Lower leg skin (tissue), 4 donors: ENCODE measurements around the gene CDO1. TPM values are rescaled to one million over a fixed set of nuclear protein-coding genes. Genes with fewer than 3 reads are reported as not detected.

Experiments
- DNase-seq, 2 donors: peaks; one replicate each; pipeline ENCODE4 v3.0.0-alpha.2; 2019; ENCODE audit warnings: low spot score in 2 of 2
- H3K4me3 ChIP-seq: fragments of 200-600 bp; sonication (generic); 2 replicates; pipeline ENCODE4 v1.5.1; 2017; ENCODE audit warnings: mild to moderate bottlenecking, low read depth; ENCODE audit not compliant: poor library complexity, severe bottlenecking
- CTCF ChIP-seq, 3 donors: fragments of 450-650 bp; IDR thresholded peaks; one replicate each; pipeline ENCODE4 v1.5.1; 2016; ENCODE audit warnings: antibody characterized with exemption in 3 of 3, mild to moderate bottlenecking in 3 of 3, moderate library complexity in 2 of 3
- POLR2A ChIP-seq, 2 donors: fragments of 450-650 bp; IDR thresholded peaks; one replicate each; pipeline ENCODE4 v1.6.1; 2016 to 2017; ENCODE audit warnings: antibody characterized with exemption in 2 of 2, mild to moderate bottlenecking in 1 of 2, moderate library complexity in 1 of 2
- WGBS, 2 donors: methylation state at CpG; one replicate each; pipeline ENCODE4 v1.1.5; 2018; 5-methylcytosine and 5-hydroxymethylcytosine counted together
- intact Hi-C: fragments of 100-400 bp; cut with DNase I; formaldehyde crosslinking; loops from one replicate; pipeline ENCODE4 v1.15.0; 2023; ENCODE audit warnings: low total_unique reads
- total RNA-seq, 4 donors: library from RNA; depleted of rRNA; stranded (reverse); fragments of >200 nt; gene quantifications; one replicate each; pipeline ENCODE4 v1.1.0, GENCODE V29; 2016

CDO1 gene
- total RNA-seq, 4 donors from 2014 or later, result 3.5 to 17.9 (median 8.9) TPM

DNA sequence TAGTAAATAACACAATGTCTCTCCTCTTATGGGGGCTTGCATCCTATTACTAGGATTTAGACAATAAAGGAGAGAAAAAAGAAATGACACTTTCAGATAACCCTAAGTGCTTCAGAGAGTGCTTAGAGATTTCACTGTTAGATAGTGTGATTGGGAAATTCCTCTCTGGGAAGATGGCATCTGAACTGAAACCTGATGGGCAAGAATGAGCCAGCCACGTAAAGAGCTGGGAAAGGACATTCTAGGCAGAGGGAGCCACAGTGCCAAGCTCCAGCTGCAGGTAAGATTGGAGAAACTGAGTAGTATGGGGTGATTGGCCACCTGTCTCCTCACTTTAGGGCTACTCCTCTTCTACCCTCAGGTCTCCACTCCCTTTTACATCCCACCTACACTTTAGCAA lies 14.5 kb downstream of the CDO1 start:
- WGBS, 2 donors, result 32 to 36% methylated on average over 1 of the region's 1 CpG
- no peak overlapping the region for H3K4me3 ChIP-seq

GRCh38 chr5:115801152-115801551 lies 15.3 kb downstream of the CDO1 start:
- TF ChIP-seq POLR2A (IDR thresholded peaks at IDR 0.05) (no peak), CTCF (IDR thresholded peaks at IDR 0.05) (no peak)
- 88 to 97% methylated on average over 2 of the region's 2 CpGs for WGBS, 2 donors
- intact Hi-C loops, result no loop called here
- no peak for DNase-seq
- no peak overlapping the region for H3K4me3 ChIP-seq

More for the DNA sequence above, 14.5 kb downstream of the CDO1 start:
- no peak for TF ChIP-seq POLR2A (IDR thresholded peaks at IDR 0.05)
- no peak for TF ChIP-seq CTCF (IDR thresholded peaks at IDR 0.05)
- no peak for DNase-seq
- intact Hi-C loops, result no loop called here

- WGBS, 2 donors, result 89 to 90% methylated on average over 2 of the region's 2 CpGs
- DNase-seq, result no peak
- intact Hi-C loops, result no loop called here
- H3K4me3 ChIP-seq, result no peak overlapping the region
- TF ChIP-seq CTCF (IDR thresholded peaks at IDR 0.05) (no peak), POLR2A (IDR thresholded peaks at IDR 0.05) (no peak)
These were observed 16.4 kb downstream of the CDO1 start for GRCh38 chr5:115800108-115800507.

DNA sequence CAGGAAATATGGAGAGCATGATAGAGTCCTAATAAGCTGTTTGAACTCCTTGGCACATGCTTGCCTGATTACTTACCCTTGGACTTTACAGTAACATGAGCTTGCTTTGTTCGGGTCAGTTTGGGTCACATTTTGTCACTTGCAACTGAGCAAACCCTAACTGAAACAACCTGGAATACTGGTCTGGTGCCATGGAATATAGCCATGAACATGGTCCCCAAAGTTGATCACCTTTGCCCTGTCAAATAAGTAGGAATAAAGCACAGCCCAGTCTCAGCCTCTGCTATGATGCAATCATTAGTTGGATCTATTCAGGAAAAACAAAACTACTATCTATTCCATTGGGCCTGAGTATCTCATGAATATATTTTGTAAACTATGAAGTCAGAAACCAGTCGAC lies 18.2 kb downstream of the CDO1 start:
- H3K4me3 ChIP-seq, result no peak overlapping the region
- no peak for DNase-seq
- intact Hi-C loops, result no loop called here
- 76 to 78% methylated on average over 2 of the region's 2 CpGs for WGBS, 2 donors
- no peak for TF ChIP-seq CTCF (IDR thresholded peaks at IDR 0.05)

- no peak overlapping the region for H3K4me3 ChIP-seq
- WGBS, 2 donors, result 93 to 98% methylated on average over 3 of the region's 3 CpGs
- DNase-seq, result no peak
- intact Hi-C loops, result no loop called here
- TF ChIP-seq CTCF (IDR thresholded peaks at IDR 0.05), result no peak
- TF ChIP-seq POLR2A (IDR thresholded peaks at IDR 0.05), result no peak
These were observed 19.8 kb downstream of the CDO1 start for GRCh38 chr5:115796656-115797055.

GRCh38 chr5:115795700-115796099 lies 20.8 kb downstream of the CDO1 start:
- TF ChIP-seq CTCF (IDR thresholded peaks at IDR 0.05), result no peak
- no peak for TF ChIP-seq POLR2A (IDR thresholded peaks at IDR 0.05)
- WGBS, 2 donors, result 88 to 100% methylated on average over 1 of the region's 1 CpG
- H3K4me3 ChIP-seq, result no peak overlapping the region
- DNase-seq, result no peak
- intact Hi-C loops, result no loop called here
